GM13976 (cell line): ENCODE results near the gene COMTD1.

ENCODE experiments used
- DNase-seq: peaks from one replicate; pipeline ENCODE4 v3.0.0; 2012; ENCODE audit warnings: low spot score
- CTCF ChIP-seq: IDR thresholded peaks from 2 replicates; pipeline ENCODE4 v1.5.1; 2012; ENCODE audit warnings: borderline replicate concordance, mild to moderate bottlenecking; ENCODE audit not compliant: insufficient read depth; ENCODE audit errors: extremely low read depth, missing control alignments, control extremely low read depth
- in situ Hi-C: fragments of 300-500 bp; cut with MboI; formaldehyde crosslinking; loops from one replicate; pipeline ENCODE4 v1.12.0; 2022; ENCODE audit warnings: low sequenced_read_pairs, mixed read lengths, inconsistent platforms; ENCODE audit not compliant: unreplicated experiment

The COMTD1 gene

GRCh38 chr10:75245354-75246250 lies 9.8 kb upstream of the COMTD1 start:
- TF ChIP-seq CTCF = no peak
- in situ Hi-C loops = loop anchor here (25.0 kb wide), 2 partner anchors 483 to 983 kb away; no protein-coding TSS in a partner anchor
- no peak for DNase-seq

GRCh38 chr10:75244487-75245353 lies 9.0 kb upstream of the COMTD1 start:
- DNase-seq = no peak
- no peak for TF ChIP-seq CTCF
- in situ Hi-C loops = loop anchor here (25.0 kb wide), 2 partner anchors 482 to 982 kb away; no protein-coding TSS in a partner anchor

GRCh38 chr10:75243426-75243825 lies 7.7 kb upstream of the COMTD1 start:
- no peak for TF ChIP-seq CTCF
- no peak for DNase-seq
- in situ Hi-C loops = loop anchor here (25.0 kb wide), 2 partner anchors 481 to 981 kb away; no protein-coding TSS in a partner anchor

- in situ Hi-C loops = loop anchor here (25.0 kb wide), 2 partner anchors 478 to 978 kb away; no protein-coding TSS in a partner anchor
- TF ChIP-seq CTCF = no peak
Observed at GRCh38 chr10:75240329-75241076, 4.7 kb upstream of the COMTD1 start.

GRCh38 chr10:75239096-75239790 lies 3.5 kb upstream of the COMTD1 start:
- in situ Hi-C loops = loop anchor here (25.0 kb wide), 2 partner anchors 477 to 977 kb away; no protein-coding TSS in a partner anchor
- no peak for DNase-seq
- no peak for TF ChIP-seq CTCF

More at GRCh38 chr10:75240329-75241076, 4.7 kb upstream of the COMTD1 start:
- DNase-seq = no peak
